K562 (cell line): ENCODE measurements around the gene PAEP. TPM values are rescaled to one million over a fixed set of nuclear protein-coding genes. Genes with fewer than 3 reads are reported as not detected.

ENCODE experiments used
- ATAC-seq: fragments of 200-7000 bp; cut with Tn5 transposase; 3 replicates; pipeline ENCODE4 v1.9.1; 2020; ENCODE audit warnings: moderate library complexity
- BruUV-seq: library from RNA; stranded (reverse); fragments of 400-500 nt; replicated peaks from 2 replicates; lab custom pipeline; 2021; lab: Mats Ljungman, UMichigan
- CTCF ChIA-PET: fragments of 300-600 bp; formaldehyde crosslinking; extraction: SDS; loops from one replicate; lab custom pipeline; 2021; ENCODE audit warnings: low intra/inter-chr PET ratio; lab: Yijun Ruan, JAX
- POLR2A ChIA-PET: fragments of 300-600, 350-650 bp; sonication (Branson Sonifier 250); formaldehyde crosslinking; extraction: SDS; loops from one replicate; lab custom pipeline; 2021; ENCODE audit warnings: antibody characterized with exemption, inconsistent platforms; lab: Yijun Ruan, JAX
- DNase-seq, 4 experiments: peaks; one replicate each; pipeline versions ENCODE4 v3.0.0 to v3.0.0-alpha.2; 2011 to 2018; ENCODE audit warnings: low spot score in 3 of 4, mixed read lengths in 3 of 4; ENCODE audit errors: extremely low read depth in 1 of 4
- FAIRE-seq: peaks from 2 replicates; lab custom pipeline; 2011; peaks lifted over from hg19 to GRCh38; lab: Jason Lieb, UNC
- H2AFZ ChIP-seq: 2 replicates; pipeline ENCODE4 v1.6.0; 2011; ENCODE audit warnings: low read depth, low read length, control low read depth, inconsistent platforms
- H3K27ac ChIP-seq: fragments of 200-600 bp; 3 replicates; pipeline ENCODE4 v1.8.0; 2011; ENCODE audit warnings: low read depth, mild to moderate bottlenecking, control low read depth, inconsistent platforms, low read length, moderate library complexity, mixed read lengths; ENCODE audit errors: extremely low read depth
- H3K27me3 ChIP-seq, 2 experiments: fragments of 300-600 bp in 1 of 2; 2 replicates in 1 of 2; 3 replicates in 1 of 2; pipeline versions ENCODE4 v1.6.0 to v1.8.0; 2011; ENCODE audit warnings: inconsistent platforms in 2 of 2, low read length in 2 of 2, mild to moderate bottlenecking in 1 of 2, mixed read lengths in 1 of 2, moderate library complexity in 1 of 2; ENCODE audit not compliant: control insufficient read depth in 2 of 2, insufficient read depth in 2 of 2
- H3K36me3 ChIP-seq: fragments of 300-600 bp; 3 replicates; pipeline ENCODE4 v1.8.0; 2011; ENCODE audit warnings: mild to moderate bottlenecking, low read length, inconsistent platforms; ENCODE audit not compliant: control insufficient read depth, insufficient read depth
- H3K4me1 ChIP-seq, 2 experiments: fragments of 200-600 bp in 1 of 2; replicated peaks in 1 of 2; 2 replicates in 1 of 2; 3 replicates in 1 of 2; pipeline versions ENCODE4 v1.5.1 to v1.8.0; 2011; ENCODE audit warnings: inconsistent platforms in 2 of 2, low read length in 2 of 2, mild to moderate bottlenecking in 1 of 2, mixed read lengths in 1 of 2, moderate library complexity in 1 of 2; ENCODE audit not compliant: control insufficient read depth in 2 of 2, insufficient read depth in 2 of 2
- H3K4me2 ChIP-seq: 2 replicates; pipeline ENCODE4 v1.6.1; 2011; ENCODE audit warnings: low read length, control low read depth, inconsistent platforms, mixed read lengths; ENCODE audit not compliant: insufficient read depth
- H3K4me3 ChIP-seq: fragments of 200-600 bp; sonication (generic), shearing (Covaris generic); 2 replicates; pipeline ENCODE4 v1.5.1; 2016; ENCODE audit warnings: control low read depth, inconsistent platforms
- H3K79me2 ChIP-seq: fragments of 200-600 bp; 3 replicates; pipeline ENCODE4 v1.8.0; 2011; ENCODE audit warnings: low read length, inconsistent platforms; ENCODE audit not compliant: control insufficient read depth, insufficient read depth
- H3K9ac ChIP-seq, 2 experiments: 2 replicates each; pipeline versions ENCODE4 v1.6.0 to v1.6.1; 2011; ENCODE audit warnings: low read depth in 2 of 2, low read length in 2 of 2, control low read depth in 1 of 2, inconsistent platforms in 1 of 2, mild to moderate bottlenecking in 1 of 2, mixed read lengths in 1 of 2; ENCODE audit not compliant: insufficient read depth in 1 of 2
- H3K9me1 ChIP-seq: one replicate; pipeline ENCODE4 v1.6.0; 2011; ENCODE audit warnings: inconsistent platforms, mild to moderate bottlenecking, low read length, moderate library complexity; ENCODE audit not compliant: control insufficient read depth, insufficient read depth
- H3K9me3 ChIP-seq: replicated peaks from 2 replicates; pipeline ENCODE4 v1.5.1; 2011; ENCODE audit warnings: low read depth, low read length, inconsistent platforms; ENCODE audit not compliant: control insufficient read depth, insufficient read depth
- H4K20me1 ChIP-seq: replicated peaks from 2 replicates; pipeline ENCODE4 v1.6.1; 2011; ENCODE audit warnings: low read length, inconsistent platforms, mixed read lengths; ENCODE audit not compliant: control insufficient read depth, insufficient read depth
- CBX1 ChIP-seq: sonication (generic); IDR thresholded peaks from 2 replicates; pipeline ENCODE4 v1.6.1; 2016; ENCODE audit warnings: antibody characterized with exemption, low read depth, mild to moderate bottlenecking
- ETS1 ChIP-seq: conservative IDR thresholded peaks from 2 replicates; pipeline ENCODE4 v1.6.1; 2011; ENCODE audit warnings: low read depth, mild to moderate bottlenecking, low read length; ENCODE audit not compliant: control insufficient read depth
- ETV5 ChIP-seq: sonication (generic); formaldehyde crosslinking; IDR thresholded peaks from 2 replicates; pipeline ENCODE4 v1.4.0; 2020; ENCODE audit warnings: low read depth, mild to moderate bottlenecking, missing genetic modification reagents
- HMG20A ChIP-seq: fragments of 450-650 bp; formaldehyde crosslinking; conservative IDR thresholded peaks from 2 replicates; pipeline ENCODE4 v1.4.0; 2020; ENCODE audit warnings: mild to moderate bottlenecking, mixed read lengths
- MED1 ChIP-seq: sonication (generic); formaldehyde crosslinking; IDR thresholded peaks from 2 replicates; pipeline ENCODE4 v1.8.1; 2023; ENCODE audit warnings: missing genetic modification reagents, borderline replicate concordance
- PTTG1 ChIP-seq: fragments of 450-650 bp; IDR thresholded peaks from 2 replicates; pipeline ENCODE4 v1.6.1; 2016; ENCODE audit warnings: low read depth, mild to moderate bottlenecking, missing genetic modification characterization, missing compliant biosample characterization
- ZNF316 ChIP-seq: fragments of 450-650 bp; IDR thresholded peaks from 2 replicates; pipeline ENCODE4 v1.6.1; 2016
- ZNF395 ChIP-seq: fragments of 200-800 bp; sonication (Bioruptor generic); IDR thresholded peaks from 2 replicates; pipeline ENCODE4 v1.6.1; 2017; ENCODE audit warnings: missing genetic modification characterization, missing compliant biosample characterization
- ZNF592 ChIP-seq: fragments of 450-650 bp; IDR thresholded peaks from 2 replicates; pipeline ENCODE4 v1.6.1; 2017; ENCODE audit warnings: antibody characterized with exemption, mild to moderate bottlenecking
- WGBS: fragments of 100-300 bp; shearing (Covaris generic); methylation state at CpG from one replicate; pipeline ENCODE4 v1.1.6; 2016; ENCODE audit warnings: low coverage, mixed read lengths; ENCODE audit not compliant: insufficient coverage; ENCODE audit errors: missing lambda C conversion rate; 5-methylcytosine and 5-hydroxymethylcytosine counted together
- in situ Hi-C: fragments of 300-500 bp; cut with MboI; formaldehyde crosslinking; loops from 4 replicates; pipeline ENCODE4 v1.15.0; 2018; ENCODE audit warnings: inconsistent platforms, mixed read lengths
- intact Hi-C: fragments of 100-400 bp; cut with micrococcal nuclease; formaldehyde crosslinking; loops from 2 replicates; pipeline ENCODE4 v1.14.2; 2022
- polyA plus RNA-seq, 8 experiments: library from polyadenylated mRNA; depleted of rRNA in 4 of 8; stranded (reverse) in 5 of 8; unstranded in 3 of 8; fragments of >200 nt; fragmentation: Nextera tagmentation in 2 of 8; fragmentation: Illumina TruSeq in 1 of 8; extraction: Ambion mirVana in 2 of 8; extraction: Trizol in 1 of 8; gene quantifications; 2 replicates each; pipeline versions ENCODE4 v1.2.1 to v1.2.3, GENCODE V29; 2011 to 2014; ENCODE audit warnings: inconsistent platforms in 1 of 8, missing spikeins in 1 of 8
- total RNA-seq, 7 experiments: library from RNA; depleted of rRNA in 6 of 7; stranded (reverse); fragments of >200 nt in 6 of 7; fragmentation: Illumina TruSeq in 2 of 7; extraction: Trizol in 2 of 7; gene quantifications; 2 replicates each; pipeline versions ENCODE4 v1.2.1 to v1.2.3, GENCODE V29; 2011 to 2021; ENCODE audit warnings: low replicate concordance in 1 of 7

PAEP gene
- total and polyA plus RNA-seq, 9 of the 15 experiments (the other 6 are each of a cell fraction or from before 2014, with no cell fraction given): 0.22 to 4.5 (median 0.58) TPM

- in situ Hi-C loops (no loop called here), intact Hi-C loops (no loop called here)
- DNase-seq: no peak
- peaks cover 1 to 26% of the 10 kb centered on the region in 2 experiments; a peak in 3 of 5 replicates for H3K4me1 ChIP-seq
- H3K9me3 ChIP-seq: no peaks in the 10 kb centered on the region
- BruUV-seq: no TSS peak
- H2AFZ ChIP-seq: no peak overlapping the region
- H3K9me1 ChIP-seq: no peaks in the 10 kb centered on the region
- TF ChIP-seq PTTG1 (tag): no peak
- TF ChIP-seq ETS1: no peak
- TF ChIP-seq ETV5 (CRISPR knock-in tag): no peak
- no peak for TF ChIP-seq ZNF316
- no peak for TF ChIP-seq ZNF592
- TF ChIP-seq CBX1: no peak
- no peak for TF ChIP-seq MED1 (CRISPR knock-in tag)
- no peak for TF ChIP-seq HMG20A (CRISPR knock-in tag)
- no peak for TF ChIP-seq ZNF395 (CRISPR knock-in tag)
- no peak overlapping the region for H3K9ac ChIP-seq
- H4K20me1 ChIP-seq: 0 out of 2 replicates have a peak, but pooled peaks cover 3% of the 10 kb centered on the region
- no peak for FAIRE-seq
- WGBS: 4% methylated on average over 14 of the region's 17 CpGs
- H3K27me3 ChIP-seq: peaks cover 17 to 57% of the 10 kb centered on the region in 2 experiments; a peak in 4 of 5 replicates
- H3K79me2 ChIP-seq: no peaks in the 10 kb centered on the region
- POLR2A ChIA-PET: no interaction called here
- no peak overlapping the region for H3K4me3 ChIP-seq
- ATAC-seq: no peak
- H3K4me2 ChIP-seq: no peak overlapping the region
- no peaks in the 10 kb centered on the region for H3K36me3 ChIP-seq
- no peak overlapping the region for H3K27ac ChIP-seq
- CTCF ChIA-PET: no interaction called here
Observed at GRCh38 chr9:135550344-135550918, 11.1 kb upstream of the PAEP start.
